Cardiac muscle cell (in vitro differentiated cells and primary cell): ENCODE results near the gene DENND11. TPM values are rescaled to one million over a fixed set of nuclear protein-coding genes. Genes with fewer than 3 reads are reported as not detected.
A peak's percentile ranks its signal among the peaks of the same experiment; 100 is the strongest.

ENCODE experiments used
- DNase-seq, 2 donors: peaks; one replicate each; pipeline versions ENCODE4 v3.0.0 to v3.0.0-alpha.2; 2010 to 2017; ENCODE audit warnings: low read depth in 1 of 2, low spot score in 1 of 2
- H3K27ac ChIP-seq: fragments of 200-600 bp; sonication (generic); 2 replicates; pipeline ENCODE4 v1.5.1; 2016
- H3K27me3 ChIP-seq: fragments of 200-600 bp; sonication (generic); 2 replicates; pipeline ENCODE4 v1.6.0; 2016; ENCODE audit warnings: control low read depth
- H3K36me3 ChIP-seq: fragments of 200-600 bp; sonication (generic); 2 replicates; pipeline ENCODE4 v1.5.1; 2016; ENCODE audit warnings: control low read depth
- H3K4me1 ChIP-seq: fragments of 200-600 bp; sonication (generic); 2 replicates; pipeline ENCODE4 v1.8.1; 2017; ENCODE audit warnings: low read depth, mild to moderate bottlenecking, mixed run types
- H3K4me3 ChIP-seq: fragments of 200-600 bp; sonication (generic); 2 replicates; pipeline ENCODE4 v1.5.1; 2016; ENCODE audit warnings: mild to moderate bottlenecking
- H3K9me3 ChIP-seq: fragments of 200-600 bp; sonication (generic); 2 replicates; pipeline ENCODE4 v1.5.1; 2017; ENCODE audit warnings: low read depth, mild to moderate bottlenecking, control low read depth
- CTCF ChIP-seq: IDR thresholded peaks from 2 replicates; pipeline ENCODE4 v1.5.1; 2012; ENCODE audit warnings: low read depth, mild to moderate bottlenecking, low read length
- polyA plus RNA-seq: library from polyadenylated mRNA; unstranded; fragments of >200 nt; fragmentation: Nextera tagmentation; extraction: Ambion mirVana; gene quantifications from 2 replicates; pipeline ENCODE4 v1.2.1, GENCODE V29; 2016
- total RNA-seq: library from RNA; depleted of rRNA; stranded (reverse); fragments of >200 nt; gene quantifications from 2 replicates; pipeline ENCODE4 v1.2.3, GENCODE V29; 2016

Gene DENND11
- total and polyA plus RNA-seq, 2 experiments from 2014 or later = 5.0 to 15.5 TPM

- Histone ChIP-seq H3K27ac (no peak overlapping the region), H3K27me3 (no peaks in the 10 kb centered on the region), H3K9me3 (no peaks in the 10 kb centered on the region), H3K36me3 (no peaks in the 10 kb centered on the region), H3K4me1 (peaks cover 8% of the 10 kb centered on the region), H3K4me3 (no peak overlapping the region)
- TF ChIP-seq CTCF = no peak
- no peak for DNase-seq
Observed at GRCh38 chr7:141706239-141707064, 4.5 kb upstream of the DENND11 start.

GRCh38 chr7:141704741-141705140, 2.8 kb upstream of the DENND11 start:
- no peak overlapping the region for H3K27ac ChIP-seq
- no peaks in the 10 kb centered on the region for H3K36me3 ChIP-seq
- H3K4me3 ChIP-seq = no peak overlapping the region
- H3K27me3 ChIP-seq = no peaks in the 10 kb centered on the region
- H3K9me3 ChIP-seq = no peaks in the 10 kb centered on the region
- peaks cover 8% of the 10 kb centered on the region for H3K4me1 ChIP-seq
- DNase-seq = no peak
- TF ChIP-seq CTCF = no peak

GRCh38 chr7:141704112-141704511, 2.1 kb upstream of the DENND11 start:
- TF ChIP-seq CTCF = no peak
- peaks cover 8% of the 10 kb centered on the region for H3K4me1 ChIP-seq
- no peak overlapping the region for H3K27ac ChIP-seq
- H3K36me3 ChIP-seq = no peaks in the 10 kb centered on the region
- no peak for DNase-seq
- no peaks in the 10 kb centered on the region for H3K27me3 ChIP-seq
- H3K9me3 ChIP-seq = no peaks in the 10 kb centered on the region
- H3K4me3 ChIP-seq = no peak overlapping the region

- Histone ChIP-seq H3K4me3 (peak overlapping the region; percentile 79), H3K27me3 (no peaks in the 10 kb centered on the region), H3K9me3 (no peaks in the 10 kb centered on the region), H3K36me3 (no peaks in the 10 kb centered on the region), H3K4me1 (peaks cover 8% of the 10 kb centered on the region), H3K27ac (no peak overlapping the region)
- no peak for DNase-seq
- TF ChIP-seq CTCF = no peak
Observed at GRCh38 chr7:141702892-141703291, 926 bp upstream of the DENND11 start.

GRCh38 chr7:141701489-141702046, 398 bp downstream of the DENND11 start:
- Histone ChIP-seq H3K4me1 (peaks cover 8% of the 10 kb centered on the region), H3K36me3 (no peaks in the 10 kb centered on the region), H3K4me3 (peak overlapping the region; percentile 95), H3K27ac (peak overlapping the region; percentile 45), H3K9me3 (no peaks in the 10 kb centered on the region), H3K27me3 (no peaks in the 10 kb centered on the region)
- no peak for TF ChIP-seq CTCF
- peak; percentile 29 to 68 for DNase-seq
